UCSD-AML1 (cell line): ENCODE measurements around the gene TBC1D1.

Experiments
- DNase-seq: peaks from one replicate; lab custom pipeline; 2025; ENCODE audit not compliant: unreplicated experiment; lab: John Stamatoyannopoulos, UW

The TBC1D1 gene

DNA sequence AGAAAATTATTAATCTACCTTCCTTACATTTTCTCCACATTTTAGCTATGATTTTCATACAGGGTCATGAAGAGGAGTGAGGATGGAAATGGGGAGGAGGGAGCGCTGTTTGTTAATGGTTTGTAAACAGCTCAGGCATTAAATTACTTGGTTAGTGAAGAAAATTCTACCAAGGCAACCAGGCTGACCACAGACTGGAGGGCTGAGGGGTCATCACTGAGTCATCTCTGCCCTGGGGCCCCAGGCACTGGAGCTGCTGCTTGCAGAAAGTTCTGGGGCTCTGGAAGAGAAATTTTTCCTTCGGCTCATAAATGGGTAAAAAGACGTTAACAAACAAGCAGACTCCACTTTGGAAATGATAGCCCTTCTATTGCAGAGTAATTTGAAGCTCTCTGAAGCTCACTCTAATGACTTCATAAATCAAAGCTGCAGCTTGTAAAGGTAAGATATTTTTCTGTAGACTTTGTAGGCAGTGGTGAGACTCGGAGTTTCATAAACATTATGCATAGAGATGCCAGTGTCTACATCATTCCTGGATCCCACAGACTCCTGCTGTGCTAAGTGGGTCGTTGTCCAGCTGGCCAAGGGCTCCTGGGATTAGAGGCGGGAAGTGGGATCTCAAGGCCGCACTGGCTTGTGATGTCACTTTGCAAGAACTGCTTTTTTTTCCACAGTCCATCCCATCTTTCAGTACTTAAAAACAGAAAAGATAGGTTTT lies 228.9 kb downstream of the TBC1D1 start:
- DNase-seq: no peak

DNA sequence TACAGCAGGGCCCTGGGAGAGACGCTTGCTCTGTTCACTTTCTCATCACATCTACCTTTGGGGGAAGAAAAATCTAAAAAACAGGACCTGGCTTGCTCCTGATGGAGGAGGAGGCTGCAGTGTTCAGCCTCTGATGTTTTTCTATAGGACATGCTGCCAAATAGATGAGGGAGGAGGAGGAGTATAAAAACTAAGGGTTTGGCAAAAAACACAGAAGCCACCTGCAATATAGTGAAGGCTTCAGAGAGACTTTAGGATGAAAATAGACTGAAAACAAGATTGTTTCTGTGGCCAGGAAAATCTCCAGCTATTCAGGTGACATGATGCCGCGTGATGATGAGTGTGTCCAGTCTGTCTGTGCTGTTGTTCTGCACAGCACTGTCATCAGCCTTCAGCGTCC lies 229.9 kb downstream of the TBC1D1 start:
- no peak for DNase-seq

DNA sequence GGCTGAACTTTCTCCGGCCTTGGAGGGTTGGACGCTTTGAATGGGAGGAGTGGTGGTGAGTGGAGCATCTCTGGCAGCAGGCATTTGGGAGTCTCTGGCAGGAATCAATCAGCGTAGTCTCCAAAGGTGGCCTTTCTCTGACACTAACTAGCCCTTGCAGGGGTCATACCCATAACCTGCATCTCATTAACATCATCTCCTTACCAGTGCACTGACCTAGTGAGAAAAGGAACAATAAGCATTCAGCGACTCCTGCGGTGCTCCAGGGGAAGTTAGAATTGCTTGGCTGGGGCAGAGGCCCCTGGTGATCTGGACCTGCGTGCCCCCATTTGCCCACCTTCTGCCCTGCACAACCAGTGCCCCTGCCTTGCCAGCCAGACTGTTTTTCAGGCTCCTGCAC lies 231.2 kb downstream of the TBC1D1 start:
- DNase-seq: no peak

DNA sequence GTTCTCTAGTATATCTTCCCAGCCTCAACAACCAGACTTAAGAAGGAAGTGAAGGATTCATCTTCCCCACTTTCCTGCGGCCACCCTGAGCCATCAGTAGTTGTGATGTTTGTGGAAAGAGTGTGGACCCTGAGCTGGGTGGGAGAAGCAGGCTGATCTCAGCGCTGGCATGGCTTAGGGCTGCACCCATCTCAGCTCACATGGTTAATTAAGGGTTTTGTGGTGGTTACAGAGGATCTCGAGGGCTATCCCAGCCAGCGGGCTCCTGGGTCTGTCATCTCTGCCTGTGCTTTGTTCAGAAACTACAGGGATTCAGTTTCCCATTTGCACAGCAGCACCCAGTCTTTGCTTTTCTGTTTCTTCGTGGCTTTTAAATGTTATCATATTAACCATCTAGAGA lies 232.7 kb downstream of the TBC1D1 start:
- no peak for DNase-seq

DNA sequence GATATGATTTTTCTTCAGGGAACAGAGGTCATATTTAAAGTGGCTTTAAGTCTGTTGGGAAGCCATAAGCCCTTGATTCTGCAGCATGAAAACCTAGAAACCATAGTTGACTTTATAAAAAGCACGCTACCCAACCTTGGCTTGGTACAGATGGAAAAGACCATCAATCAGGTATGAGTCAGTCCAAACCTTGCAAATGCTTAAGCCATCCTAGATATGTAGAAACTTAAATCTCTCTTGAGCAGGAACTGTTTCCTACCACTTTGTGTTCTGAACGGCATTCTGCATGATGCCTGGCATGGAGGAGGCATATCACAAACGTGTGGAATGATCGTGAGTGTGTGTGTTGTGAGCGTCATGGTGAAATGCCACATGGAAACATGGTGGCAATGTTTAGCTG lies 234.1 kb downstream of the TBC1D1 start:
- DNase-seq: no peak

DNA sequence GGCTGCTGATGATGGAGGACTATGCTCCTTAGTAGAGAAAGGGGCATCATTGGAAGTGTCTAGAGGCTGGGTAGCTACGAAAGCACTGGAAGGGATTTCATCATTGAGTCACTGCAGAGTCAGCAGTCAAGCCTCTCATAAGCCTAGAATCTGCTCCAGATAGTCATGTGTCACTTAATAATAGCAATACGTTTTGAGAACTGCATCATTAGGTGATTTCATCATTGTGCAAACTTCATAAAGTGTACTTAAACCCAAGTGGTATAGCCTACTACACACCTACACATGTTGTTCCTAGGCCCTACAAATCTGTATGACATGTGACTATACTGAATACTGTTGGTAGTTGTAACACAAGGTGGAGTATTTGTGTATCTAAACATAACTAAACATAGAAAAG lies 234.9 kb downstream of the TBC1D1 start:
- no peak for DNase-seq

DNA sequence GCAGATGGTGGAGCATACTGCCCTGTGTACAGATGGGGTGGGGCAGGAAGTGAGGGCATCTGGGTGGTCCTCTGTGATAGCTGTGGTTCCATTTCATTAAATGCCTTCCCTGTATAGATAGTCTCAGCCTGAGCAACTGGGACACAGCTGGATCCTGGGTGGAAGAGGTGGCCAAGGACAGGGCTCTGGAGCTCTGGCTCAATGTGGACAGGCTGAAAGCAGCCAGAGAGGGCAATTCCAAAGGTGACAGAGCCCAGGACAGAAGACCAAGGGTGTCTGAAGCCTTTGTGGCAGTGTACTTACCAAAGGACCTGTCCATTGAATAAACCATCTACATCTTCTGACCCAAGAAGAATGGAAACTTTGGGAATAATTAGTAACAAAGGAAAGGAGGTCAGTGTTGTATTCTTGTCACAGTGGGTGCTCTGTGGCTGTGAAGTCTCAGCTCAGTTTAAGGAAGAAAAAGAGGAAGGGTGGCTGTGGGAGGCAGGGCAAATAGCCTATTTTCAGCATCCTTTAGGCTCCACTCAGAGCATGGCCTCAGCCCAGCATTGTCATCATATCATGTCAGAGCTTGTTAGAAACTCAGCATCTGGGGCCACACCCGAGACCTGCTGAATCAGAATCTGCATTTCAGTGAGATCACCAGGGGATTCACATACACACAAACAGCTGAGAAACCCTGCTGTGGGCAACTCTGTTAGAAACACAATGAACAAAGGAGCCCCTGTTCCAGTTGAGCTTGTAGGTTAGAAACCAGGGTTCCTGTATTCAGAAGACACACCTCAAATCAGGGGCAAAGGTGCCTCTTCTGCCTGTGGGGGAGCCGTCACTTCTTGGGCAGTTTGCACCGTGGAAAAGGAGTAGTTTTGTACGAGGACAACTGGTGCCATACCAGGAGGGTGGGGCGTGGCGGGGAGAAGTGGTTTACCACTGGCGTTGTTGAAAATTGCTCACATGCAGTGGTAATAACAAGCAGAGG lies 237.9 kb downstream of the TBC1D1 start:
- DNase-seq: no peak

DNA sequence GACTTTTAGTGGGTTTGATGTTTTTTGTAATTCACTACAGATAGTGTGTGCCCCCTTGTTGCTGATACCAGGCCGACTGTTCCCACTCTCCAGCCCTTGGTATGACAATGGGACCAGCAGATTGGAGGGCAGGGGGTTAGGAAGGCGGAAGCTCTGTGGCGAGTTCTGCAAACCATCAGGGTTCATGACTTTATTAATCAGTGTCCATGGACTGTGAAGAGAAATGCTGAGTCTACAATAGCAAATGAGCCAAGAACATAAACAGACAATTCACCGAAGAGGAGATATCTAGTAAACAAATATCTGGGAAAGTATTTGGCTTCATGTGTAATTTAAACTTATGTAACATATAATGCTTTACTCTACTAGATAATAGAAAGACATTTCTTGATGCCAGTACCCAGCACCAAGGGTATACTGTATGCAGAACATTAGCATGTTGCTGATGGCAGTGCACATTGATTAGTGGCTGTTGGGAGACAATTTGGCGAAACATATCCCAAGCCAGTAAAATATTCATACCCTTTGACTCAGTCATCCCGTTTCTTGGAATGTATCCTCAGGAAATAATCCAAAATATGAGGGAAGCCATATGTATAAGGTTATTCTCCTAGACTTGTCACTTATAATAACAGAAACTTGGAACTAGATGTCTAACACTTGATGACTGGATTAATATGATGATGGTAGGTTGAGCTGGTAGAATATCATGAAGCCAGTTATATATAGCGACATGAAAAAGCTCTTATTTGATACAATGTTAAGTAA lies 238.8 kb downstream of the TBC1D1 start:
- DNase-seq: no peak

DNA sequence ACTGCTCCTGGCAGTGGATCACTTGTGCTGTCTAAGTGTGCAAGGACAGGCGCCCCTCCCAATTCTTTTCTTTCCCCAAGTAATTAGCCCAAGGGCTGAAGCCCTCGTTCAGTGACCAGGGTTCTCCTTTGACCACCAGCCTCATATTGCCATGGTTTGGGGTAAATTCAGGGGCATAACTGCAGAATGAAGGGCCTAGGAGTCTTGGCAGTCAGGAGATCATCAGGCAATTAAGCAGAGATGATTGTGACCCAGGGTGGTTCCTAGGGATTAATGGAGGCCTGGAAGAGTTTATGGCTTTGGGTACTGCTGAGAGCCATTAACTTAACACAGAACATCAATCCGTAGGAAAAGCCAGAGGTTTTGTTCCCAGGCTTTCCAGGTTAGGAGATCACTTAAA lies 240.0 kb downstream of the TBC1D1 start:
- DNase-seq: no peak

DNA sequence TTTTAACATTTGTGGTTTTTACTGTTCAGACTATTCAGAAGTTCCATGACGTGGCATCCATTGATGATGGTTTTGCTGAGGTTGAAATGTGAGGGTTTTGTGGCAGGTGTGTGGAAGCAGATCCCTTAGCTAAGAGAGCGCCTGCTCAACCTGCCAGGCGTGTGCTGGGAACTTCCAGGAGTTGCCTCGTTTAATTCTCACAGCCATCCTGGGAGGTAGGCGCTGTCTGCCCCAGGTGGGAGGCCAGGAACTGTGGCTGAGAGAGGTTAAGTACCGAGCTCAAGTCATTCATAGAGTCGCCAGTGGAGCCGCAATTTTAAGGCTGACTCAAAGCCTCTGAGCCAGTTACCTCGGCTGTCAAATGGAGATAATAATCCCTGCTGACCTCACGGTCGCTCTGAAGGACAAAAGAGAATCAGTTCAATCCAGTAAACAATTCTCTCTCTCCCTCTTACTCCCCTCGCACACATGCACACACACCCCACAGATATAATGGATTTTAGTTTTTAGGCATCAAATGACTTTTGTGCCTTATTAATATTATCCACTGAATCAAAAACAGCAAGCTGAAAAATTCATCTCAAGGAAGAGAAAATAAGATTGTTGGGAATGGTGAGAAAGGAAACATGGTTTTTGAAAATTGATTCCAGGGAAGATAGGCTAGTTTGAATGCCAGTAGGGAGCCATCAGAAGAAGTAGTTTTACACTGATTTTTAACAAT lies 240.6 kb downstream of the TBC1D1 start:
- DNase-seq: no peak

DNA sequence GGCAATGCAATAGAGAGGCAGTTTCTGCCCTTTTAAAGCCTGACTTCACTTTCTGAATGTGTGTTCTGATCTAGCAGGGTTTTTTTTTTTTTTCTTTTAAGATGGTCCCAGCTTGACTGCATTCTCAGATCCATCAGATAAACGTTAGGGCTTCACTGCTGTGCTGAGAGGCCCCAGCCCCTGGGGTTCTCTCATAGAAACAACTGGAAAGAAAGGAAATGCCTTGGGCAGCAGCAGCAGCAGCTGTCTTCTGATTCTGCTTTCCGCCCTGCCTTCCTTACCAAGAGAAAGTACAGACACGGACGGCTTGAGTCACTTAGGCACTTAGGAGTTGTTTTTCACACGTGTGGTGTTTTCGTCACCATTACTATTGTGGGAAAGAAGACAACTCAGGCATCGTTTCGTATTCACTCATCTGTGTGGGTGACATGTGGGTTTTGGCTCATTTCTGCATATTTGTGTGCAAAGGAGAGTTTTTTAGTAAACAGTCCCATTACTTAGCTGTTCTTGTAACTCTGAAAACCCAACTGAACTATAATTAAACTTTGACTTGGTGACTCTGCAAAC lies 241.3 kb downstream of the TBC1D1 start:
- DNase-seq: no peak

DNA sequence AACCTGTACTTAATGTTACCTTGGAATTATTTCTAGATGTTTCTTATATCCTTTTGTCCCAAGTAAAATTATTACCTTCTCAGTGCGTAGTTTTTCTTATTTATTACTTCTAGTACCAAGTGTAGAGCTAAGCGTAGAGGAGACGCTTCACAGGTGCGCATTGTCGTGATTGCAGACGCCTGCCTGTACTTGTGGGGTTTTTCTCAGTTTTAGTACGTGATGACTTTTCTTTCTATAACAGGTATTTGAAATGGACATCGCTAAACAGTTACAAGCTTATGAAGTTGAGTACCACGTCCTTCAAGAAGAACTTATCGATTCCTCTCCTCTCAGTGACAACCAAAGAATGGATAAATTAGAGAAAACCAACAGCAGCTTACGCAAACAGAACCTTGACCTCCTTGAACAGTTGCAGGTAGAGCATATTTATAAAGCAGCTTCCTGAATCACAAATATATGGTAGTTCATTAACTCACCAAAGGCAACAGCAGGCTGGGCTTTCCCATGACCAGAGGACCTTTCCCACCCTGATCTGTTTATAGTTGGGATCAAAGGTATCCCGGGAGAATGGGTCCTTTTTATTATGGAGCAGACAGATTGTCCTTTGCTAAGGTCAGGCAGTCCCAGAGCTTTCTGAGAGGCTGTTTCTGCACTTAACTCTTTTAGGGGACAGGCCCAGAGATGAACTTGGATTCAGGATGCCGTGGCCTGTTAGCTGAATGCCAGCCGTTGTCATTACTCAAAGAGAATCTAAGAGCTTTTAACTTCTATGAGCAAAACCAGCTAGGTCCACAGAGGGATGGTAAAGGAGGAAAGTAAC lies 242.2 kb downstream of the TBC1D1 start:
- no peak for DNase-seq

DNA sequence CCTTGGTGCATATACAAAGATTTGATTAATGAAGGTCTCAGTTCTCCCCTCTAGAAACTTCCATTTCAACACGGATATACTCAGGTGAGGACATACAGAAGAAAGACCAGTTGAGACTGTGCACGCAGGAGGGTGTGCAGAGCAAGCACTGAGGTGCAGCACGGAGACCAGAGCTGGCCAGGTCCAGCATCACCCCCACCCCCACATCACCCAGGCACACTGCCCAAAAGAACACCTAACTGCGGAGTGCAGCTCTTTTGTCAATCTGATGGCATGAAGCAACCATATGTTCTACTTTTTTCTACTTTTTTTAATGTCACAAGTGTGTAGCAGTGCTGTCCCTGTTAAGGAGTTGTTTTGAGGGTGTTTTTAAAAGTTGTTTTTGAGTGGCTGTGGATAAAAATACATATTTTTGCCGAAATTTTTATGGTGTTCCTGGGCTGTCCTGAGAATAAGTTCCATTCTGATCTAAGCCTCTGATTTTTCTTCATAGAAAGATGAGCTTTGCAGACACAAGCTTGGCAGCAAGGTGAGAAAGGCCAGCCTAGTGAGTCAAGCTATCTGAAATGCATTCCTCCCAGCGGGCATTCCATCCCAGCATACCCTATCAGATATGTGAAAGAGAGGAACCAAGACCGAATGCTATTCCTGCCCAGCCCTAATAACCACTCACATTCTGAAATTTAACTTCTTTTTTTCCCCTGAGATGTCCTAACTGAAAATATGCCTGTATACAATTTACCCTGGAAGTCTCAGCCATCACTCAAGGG lies 243.0 kb downstream of the TBC1D1 start:
- no peak for DNase-seq

DNA sequence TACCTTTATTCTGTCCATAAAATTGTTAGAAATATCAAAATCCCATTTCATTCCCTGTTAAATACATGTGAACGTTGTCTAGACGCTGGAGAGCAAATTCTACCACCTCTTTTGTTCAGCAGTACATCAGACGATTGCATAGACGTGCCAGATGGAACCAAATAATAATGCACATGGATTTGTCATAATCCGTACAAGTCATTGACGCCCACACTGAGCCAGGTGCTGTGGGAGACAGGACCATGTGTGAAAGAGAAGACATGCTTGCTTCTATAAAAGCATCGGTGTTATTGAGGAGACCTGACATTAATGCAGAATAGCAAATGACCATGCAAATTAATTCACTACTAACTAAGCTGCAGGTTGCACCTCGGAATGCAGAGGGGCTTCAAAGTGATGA lies 244.3 kb downstream of the TBC1D1 start:
- no peak for DNase-seq

DNA sequence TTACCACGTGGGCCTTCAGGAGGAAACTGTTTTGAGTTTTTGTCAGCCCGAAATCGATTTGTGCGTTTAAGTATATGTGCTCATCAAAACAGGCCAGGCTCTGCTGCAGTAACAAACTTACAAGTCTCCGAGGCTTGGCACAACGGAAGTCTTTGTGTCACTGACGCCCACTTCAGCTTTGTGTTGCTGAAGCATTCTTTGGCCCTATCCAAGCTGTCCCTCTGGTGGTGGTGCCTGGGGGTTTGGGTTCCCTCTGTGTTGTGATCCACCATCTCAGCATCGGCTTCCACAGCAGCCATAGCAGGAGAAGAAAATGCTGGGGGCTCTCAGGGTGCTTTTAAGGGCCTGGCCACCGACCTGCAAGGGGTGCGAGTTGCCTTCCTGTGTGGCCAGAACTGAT lies 245.7 kb downstream of the TBC1D1 start:
- DNase-seq: no peak

DNA sequence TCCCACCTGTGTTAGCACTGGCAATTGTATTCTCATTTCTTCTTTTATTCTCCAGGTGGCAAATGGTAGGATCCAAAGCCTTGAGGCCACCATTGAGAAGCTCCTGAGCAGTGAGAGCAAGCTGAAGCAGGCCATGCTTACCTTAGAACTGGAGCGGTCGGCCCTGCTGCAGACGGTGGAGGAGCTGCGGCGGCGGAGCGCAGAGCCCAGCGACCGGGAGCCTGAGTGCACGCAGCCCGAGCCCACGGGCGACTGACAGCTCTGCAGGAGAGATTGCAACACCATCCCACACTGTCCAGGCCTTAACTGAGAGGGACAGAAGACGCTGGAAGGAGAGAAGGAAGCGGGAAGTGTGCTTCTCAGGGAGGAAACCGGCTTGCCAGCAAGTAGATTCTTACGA lies 246.2 kb downstream of the TBC1D1 start:
- DNase-seq: no peak

DNA sequence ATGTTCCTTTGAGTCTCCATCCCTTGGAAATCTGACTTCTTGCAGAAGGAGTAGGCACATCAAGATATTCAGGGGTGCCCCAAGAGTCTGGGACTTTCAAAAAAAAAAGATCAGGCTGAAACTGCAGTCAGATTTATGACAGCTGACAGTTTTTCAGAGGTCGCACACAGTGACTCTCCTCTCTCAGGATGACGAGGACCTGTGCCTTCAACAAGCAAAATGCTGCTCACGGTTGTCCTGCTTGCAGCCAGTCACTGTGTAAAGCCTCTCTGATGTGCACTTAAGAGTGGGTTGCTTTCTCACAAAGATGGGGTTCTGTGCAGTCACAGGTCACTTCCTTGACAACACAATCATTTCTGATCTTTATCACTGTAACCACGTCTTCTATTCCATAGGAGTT lies 247.5 kb downstream of the TBC1D1 start:
- DNase-seq: no peak

DNA sequence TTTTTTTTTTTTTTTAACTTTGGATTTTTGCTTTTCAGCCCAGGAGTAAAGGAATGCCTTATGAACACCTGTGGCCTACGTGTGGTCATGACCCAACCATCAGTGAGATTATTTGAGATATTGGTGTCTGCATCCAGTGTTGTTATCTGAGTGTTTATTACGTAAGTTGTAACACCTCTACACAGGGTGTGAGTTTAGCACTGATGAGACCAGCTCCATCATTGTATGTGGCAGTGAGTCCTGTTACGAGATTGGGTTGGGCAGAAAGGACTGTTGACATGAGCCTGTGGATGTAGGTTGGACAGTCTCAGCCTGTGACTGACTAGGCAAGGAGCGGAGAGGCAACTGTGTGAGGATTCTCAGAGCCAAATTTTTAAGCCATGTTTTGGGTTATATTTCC lies 248.3 kb downstream of the TBC1D1 start:
- no peak for DNase-seq

DNA sequence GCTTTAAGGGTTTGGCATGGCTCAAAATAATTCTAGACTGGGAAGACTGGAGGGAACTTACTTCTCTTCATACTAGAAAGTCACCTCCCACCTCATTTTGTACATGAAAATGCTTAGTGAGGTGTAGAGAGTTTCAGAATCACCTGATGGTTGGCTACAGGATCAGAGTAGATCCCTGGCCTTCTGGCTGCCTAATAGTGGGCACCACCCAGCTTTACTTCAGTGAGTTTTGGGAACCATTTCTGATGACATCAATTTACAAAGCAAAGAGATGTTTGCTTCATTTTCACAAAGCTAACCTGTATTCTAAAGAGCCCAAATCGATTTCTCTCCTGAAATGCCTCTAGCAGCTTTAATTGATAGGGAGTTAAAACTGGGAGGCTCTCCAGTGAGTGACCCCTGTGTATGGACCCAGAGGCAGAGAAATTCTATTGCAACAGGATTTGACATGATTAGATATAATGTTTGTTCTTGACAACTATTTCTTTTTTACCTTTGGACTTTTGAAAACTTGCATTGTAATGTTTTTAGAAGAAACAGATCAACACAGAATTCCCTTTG lies 249.8 kb downstream of the TBC1D1 start:
- DNase-seq: no peak
